Measurements from ENCODE around the gene SBF1.
A peak's percentile ranks its signal among the peaks of the same experiment; 100 is the strongest.

The SBF1 gene

GRCh38 chr22:50473855-50474671 lies 772 bp downstream of the SBF1 start:
- ATAC-seq, result peak; percentile 66
- TF ChIP-seq ISL1 (CRISPR knock-in tag; IDR thresholded peaks at IDR 0.05), result no peak
- TF ChIP-seq ZNF70 (CRISPR knock-in tag; IDR thresholded peaks at IDR 0.05), result peak; percentile 95

DNA sequence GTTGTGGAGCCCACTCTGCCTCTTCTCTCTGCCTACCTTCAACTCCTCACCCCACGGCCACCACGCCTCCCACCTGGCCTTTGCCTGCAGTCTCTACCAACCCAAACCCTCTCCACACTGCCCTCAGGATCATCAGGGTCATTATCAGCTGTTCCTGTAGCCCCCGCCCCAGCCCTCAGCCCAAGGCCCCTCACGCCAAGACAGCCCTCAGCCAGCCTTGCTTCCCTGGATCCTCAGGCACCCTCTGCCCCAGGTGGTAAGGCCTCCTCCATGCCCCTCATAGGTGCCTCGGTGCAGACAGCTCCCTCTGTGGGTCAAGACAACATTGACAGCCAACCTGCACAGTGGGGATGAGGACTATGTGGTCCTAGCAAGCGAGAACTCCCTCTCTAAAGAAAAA lies 1.7 kb downstream of the SBF1 start:
- TF ChIP-seq, protein P1, sequence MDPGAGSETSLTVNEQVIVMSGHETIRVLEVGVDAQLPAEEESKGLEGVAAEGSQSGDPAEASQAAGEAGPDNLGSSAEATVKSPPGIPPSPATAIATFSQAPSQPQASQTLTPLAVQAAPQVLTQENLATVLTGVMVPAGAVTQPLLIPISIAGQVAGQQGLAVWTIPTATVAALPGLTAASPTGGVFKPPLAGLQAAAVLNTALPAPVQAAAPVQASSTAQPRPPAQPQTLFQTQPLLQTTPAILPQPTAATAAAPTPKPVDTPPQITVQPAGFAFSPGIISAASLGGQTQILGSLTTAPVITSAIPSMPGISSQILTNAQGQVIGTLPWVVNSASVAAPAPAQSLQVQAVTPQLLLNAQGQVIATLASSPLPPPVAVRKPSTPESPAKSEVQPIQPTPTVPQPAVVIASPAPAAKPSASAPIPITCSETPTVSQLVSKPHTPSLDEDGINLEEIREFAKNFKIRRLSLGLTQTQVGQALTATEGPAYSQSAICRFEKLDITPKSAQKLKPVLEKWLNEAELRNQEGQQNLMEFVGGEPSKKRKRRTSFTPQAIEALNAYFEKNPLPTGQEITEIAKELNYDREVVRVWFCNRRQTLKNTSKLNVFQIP (CRISPR knock-in tag; IDR thresholded peaks at IDR 0.05; ENCODE audit: borderline replicate concordance, low read depth), result no peak
- TF ChIP-seq TCF4 (CRISPR knock-in tag; IDR thresholded peaks at IDR 0.05; ENCODE audit: borderline replicate concordance) (no peak), OSR1 (CRISPR knock-in tag; IDR thresholded peaks at IDR 0.05) (no peak), SNAI2 (CRISPR knock-in tag; IDR thresholded peaks at IDR 0.05) (no peak), ISL1 (CRISPR knock-in tag; IDR thresholded peaks at IDR 0.05) (no peak), ESRRG (CRISPR knock-in tag; IDR thresholded peaks at IDR 0.05) (no peak), GLIS3 (CRISPR knock-in tag; IDR thresholded peaks at IDR 0.05) (no peak), PPARA (CRISPR knock-in tag; IDR thresholded peaks at IDR 0.05; ENCODE audit: borderline replicate concordance) (no peak), ZFP30 (CRISPR knock-in tag; IDR thresholded peaks at IDR 0.05) (no peak), RARB (CRISPR knock-in tag; IDR thresholded peaks at IDR 0.05) (no peak), ZFP3 (CRISPR knock-in tag; IDR thresholded peaks at IDR 0.05) (no peak), TOX (CRISPR knock-in tag; IDR thresholded peaks at IDR 0.05; ENCODE audit: borderline replicate concordance) (no peak), ZC3H10 (CRISPR knock-in tag; IDR thresholded peaks at IDR 0.05) (no peak), CSRNP3 (CRISPR knock-in tag; IDR thresholded peaks at IDR 0.05) (no peak), TSHZ2 (CRISPR knock-in tag; IDR thresholded peaks at IDR 0.05) (no peak)
- TF ChIP-seq, protein P2, sequence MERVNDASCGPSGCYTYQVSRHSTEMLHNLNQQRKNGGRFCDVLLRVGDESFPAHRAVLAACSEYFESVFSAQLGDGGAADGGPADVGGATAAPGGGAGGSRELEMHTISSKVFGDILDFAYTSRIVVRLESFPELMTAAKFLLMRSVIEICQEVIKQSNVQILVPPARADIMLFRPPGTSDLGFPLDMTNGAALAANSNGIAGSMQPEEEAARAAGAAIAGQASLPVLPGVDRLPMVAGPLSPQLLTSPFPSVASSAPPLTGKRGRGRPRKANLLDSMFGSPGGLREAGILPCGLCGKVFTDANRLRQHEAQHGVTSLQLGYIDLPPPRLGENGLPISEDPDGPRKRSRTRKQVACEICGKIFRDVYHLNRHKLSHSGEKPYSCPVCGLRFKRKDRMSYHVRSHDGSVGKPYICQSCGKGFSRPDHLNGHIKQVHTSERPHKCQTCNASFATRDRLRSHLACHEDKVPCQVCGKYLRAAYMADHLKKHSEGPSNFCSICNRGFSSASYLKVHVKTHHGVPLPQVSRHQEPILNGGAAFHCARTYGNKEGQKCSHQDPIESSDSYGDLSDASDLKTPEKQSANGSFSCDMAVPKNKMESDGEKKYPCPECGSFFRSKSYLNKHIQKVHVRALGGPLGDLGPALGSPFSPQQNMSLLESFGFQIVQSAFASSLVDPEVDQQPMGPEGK (CRISPR knock-in tag; IDR thresholded peaks at IDR 0.05; ENCODE audit: borderline replicate concordance), result no peak
- no peak for ATAC-seq

DNA sequence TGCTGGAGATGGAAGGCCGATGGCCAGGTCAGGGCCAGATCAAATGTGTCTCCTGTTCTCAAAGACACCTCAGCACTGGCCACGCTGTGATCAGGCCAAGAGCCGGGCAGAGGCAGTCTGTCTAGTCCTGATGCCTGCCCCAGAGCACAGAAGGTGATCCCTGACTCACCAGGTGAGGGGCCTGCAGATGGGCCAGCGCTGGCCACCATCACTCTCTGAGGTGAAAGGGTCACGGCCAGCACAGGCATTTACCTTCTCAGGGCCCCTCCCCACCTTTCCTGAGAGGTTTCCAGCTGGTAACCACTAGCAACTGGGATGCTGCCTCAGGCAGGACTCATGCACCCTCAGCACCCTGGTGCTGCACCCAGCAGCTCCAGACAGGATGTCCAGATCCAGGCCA lies 2.9 kb downstream of the SBF1 start:
- TF ChIP-seq CSRNP3 (CRISPR knock-in tag; IDR thresholded peaks at IDR 0.05), result no peak
- TF ChIP-seq CSDC2 (CRISPR knock-in tag; IDR thresholded peaks at IDR 0.05), result no peak
- TF ChIP-seq ZNF8 (CRISPR knock-in tag; IDR thresholded peaks at IDR 0.05), result no peak
- TF ChIP-seq PPARA (CRISPR knock-in tag; IDR thresholded peaks at IDR 0.05; ENCODE audit: borderline replicate concordance), result no peak
- TF ChIP-seq ARNTL (CRISPR knock-in tag; IDR thresholded peaks at IDR 0.05; ENCODE audit: borderline replicate concordance, low read depth), result no peak
- no peak for TF ChIP-seq ZFP3 (CRISPR knock-in tag; IDR thresholded peaks at IDR 0.05)
- TF ChIP-seq, protein P2 (CRISPR knock-in tag; IDR thresholded peaks at IDR 0.05; ENCODE audit: borderline replicate concordance), result no peak
- no peak for TF ChIP-seq ISL1 (CRISPR knock-in tag; IDR thresholded peaks at IDR 0.05)
- no peak for TF ChIP-seq ZC3H10 (CRISPR knock-in tag; IDR thresholded peaks at IDR 0.05)
- TF ChIP-seq ZNF565 (CRISPR knock-in tag; conservative IDR thresholded peaks at IDR 0.05; ENCODE audit: low read depth), result no peak
- no peak for TF ChIP-seq RARB (CRISPR knock-in tag; IDR thresholded peaks at IDR 0.05)
- TF ChIP-seq BACH2 (CRISPR knock-in tag; IDR thresholded peaks at IDR 0.05; ENCODE audit: borderline replicate concordance), result no peak
- TF ChIP-seq SNAI2 (CRISPR knock-in tag; IDR thresholded peaks at IDR 0.05), result no peak
- no peak for TF ChIP-seq ZNF70 (CRISPR knock-in tag; IDR thresholded peaks at IDR 0.05)
- TF ChIP-seq, protein P1 (CRISPR knock-in tag; IDR thresholded peaks at IDR 0.05; ENCODE audit: borderline replicate concordance, low read depth), result no peak
- TF ChIP-seq OSR1 (CRISPR knock-in tag; IDR thresholded peaks at IDR 0.05), result no peak
- no peak for ATAC-seq

Measured in SK-N-SH treated with all-trans-retinoic acid at 6 μM for 48 hours (cell line).